GM18858 (cell line): ENCODE data around the gene ZCCHC4.

Source experiments
- ATAC-seq: cut with Tn5 transposase; IDR thresholded peaks from one replicate; pipeline ENCODE4 v1.9.1; 2021; ENCODE audit not compliant: unreplicated experiment

The ZCCHC4 gene

DNA sequence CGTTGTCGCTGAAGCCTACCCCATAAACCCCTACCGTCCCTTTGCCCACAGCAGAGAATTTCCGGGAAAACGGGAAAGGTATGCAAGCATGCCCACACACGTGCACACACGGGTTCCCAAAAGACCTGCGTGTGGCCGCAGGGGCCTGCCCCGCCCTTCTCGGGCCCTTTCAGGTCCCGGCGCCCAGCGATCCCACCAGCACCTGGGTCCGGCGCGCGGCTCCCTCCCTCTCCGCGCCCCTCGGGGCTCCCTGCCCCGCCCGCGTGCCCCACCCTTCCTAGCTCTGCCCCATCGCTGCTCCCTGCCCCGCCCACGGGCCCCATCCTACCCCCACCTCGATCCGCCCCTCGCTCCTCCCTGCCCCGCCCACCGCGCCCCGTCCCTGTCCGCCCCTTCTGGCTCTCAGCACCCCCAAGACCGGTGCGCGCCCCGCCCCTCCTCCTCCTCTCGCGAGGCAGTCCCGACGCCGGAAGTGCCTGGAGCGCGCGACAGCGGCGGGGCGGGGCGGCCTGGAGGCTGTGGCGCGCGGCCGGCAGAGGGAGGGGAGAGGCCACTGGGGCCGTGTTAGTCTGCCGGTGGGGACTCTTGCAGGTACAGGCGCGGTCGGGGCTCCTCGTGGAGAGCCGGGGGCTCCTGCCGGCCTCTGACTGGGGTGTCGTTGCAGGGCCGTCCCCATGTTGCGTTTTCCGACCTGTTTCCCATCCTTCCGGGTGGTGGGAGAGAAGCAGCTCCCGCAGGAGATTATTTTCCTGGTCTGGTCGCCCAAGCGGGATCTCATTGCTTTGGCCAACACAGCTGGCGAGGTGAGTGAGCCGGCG is 64.4 kb downstream of the ZCCHC4 start, which contains the start of gene ANAPC4:
Gene ANAPC4, plus strand, starts transcription at position 510 of the 818 bp plus-strand sequence. Its CDS starts 165 bp downstream, at position 675.
- peak; percentile 82 for ATAC-seq

DNA sequence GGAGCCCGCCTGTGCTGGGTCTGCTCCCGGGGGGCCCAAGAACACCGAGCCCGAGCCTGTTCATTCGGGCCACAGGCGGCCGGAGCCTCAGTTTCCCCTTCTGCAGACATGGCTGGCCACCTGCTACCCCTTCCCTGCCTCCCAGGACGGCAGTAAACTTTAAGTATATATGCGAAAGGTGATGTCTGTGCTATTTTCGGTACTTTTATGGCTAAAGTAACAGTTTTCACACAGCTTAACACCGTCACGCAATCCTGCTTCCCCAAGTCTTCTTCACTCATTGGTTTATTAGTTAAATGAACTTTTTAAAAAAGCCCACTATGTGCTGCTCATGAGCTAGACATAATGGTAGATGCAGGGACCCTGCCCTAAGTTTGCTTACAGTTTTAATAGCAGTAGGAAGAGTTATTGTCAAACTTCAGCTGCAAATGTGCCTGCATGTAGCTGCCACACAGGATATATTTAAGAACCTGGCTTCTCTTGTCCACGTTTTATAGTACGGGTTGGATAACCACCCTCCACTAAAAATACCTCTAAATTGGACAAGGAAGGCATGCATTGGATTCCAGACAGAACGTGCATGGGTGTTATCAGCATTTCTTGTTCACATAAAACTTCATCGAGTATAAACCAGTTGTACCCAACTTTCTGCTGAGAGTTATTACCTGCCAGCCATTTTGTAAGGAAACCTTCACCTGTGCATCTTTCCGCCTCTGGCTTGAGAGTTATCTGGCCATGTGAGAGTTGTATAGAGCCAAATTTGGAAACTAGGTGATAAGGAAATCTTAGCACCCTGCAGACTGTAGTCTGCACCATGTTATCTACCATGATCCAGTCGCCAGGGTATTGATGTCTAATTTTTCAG is 65.2 kb downstream of the ZCCHC4 start:
- ATAC-seq: no peak

DNA sequence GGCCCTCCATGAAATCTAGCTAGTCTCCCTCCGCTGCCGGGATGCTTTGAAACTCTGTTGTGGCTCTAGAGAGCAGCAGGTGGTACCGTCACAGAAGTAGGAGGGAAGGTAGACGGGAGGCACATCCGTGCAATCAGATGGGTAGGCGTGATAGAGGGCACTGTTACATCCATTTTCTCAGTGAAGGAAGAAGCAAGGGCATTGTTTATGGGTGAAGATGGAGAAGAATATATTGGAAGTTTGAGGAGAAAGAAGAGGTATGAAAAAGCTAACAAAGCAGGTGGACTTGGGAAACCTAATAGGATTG is 65.8 kb downstream of the ZCCHC4 start:
- ATAC-seq: no peak

DNA sequence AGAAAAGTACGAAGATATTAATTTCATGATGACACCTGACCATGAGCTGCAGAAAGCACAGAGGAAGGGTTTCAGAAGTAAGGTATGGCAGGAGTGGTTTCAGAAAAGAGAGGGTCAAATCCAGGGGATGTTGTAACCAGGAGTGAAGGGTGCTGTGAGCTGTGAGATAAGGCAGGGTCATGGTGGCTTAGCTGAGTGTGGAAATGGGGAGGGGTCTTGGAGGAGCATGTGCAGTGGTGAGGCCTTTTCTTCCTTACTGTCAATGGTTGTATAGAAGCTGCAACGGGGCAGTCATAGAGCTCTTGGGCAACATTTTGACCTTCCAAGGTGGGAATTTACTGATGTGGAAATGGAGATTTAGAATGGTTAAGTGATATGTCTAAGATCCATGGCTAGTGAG is 67.0 kb downstream of the ZCCHC4 start:
- ATAC-seq: no peak

DNA sequence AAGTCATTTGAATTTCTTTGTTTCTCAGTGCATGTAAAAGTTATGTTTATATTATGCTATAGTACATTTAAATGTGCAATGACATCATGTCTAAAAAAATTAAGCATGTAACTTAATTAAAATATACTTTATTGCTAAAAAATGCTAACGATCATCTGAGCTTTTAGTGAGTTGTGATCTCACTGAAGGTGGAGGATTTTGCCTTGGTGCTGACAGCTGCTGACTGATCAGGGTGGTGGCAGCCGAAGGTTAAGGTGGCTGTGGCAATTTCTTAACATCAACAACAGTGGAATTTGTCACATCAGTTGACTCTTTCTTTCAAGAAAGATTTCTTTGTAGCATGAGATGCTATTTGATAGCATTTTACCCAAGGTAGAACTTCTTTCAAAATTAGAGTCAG is 71.1 kb downstream of the ZCCHC4 start:
- ATAC-seq: no peak

DNA sequence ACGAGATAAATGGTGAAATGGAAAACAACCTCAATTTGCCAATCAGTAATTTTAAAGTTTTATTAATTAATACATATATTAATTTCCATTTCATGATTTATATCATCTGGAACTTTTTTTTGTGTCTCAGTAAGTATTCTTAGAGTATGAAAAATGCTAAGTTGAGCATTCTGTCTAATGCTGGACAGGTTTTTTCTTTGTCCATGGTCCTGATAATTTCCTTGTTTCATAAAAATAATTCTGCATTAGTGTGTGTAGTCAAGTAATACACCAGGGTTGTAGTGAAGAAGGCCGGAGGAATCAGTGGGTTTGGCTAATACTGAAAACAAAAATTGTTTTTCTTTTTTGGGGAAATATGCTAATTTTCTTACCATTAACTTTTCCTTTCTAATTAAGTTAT is 74.4 kb downstream of the ZCCHC4 start:
- no peak for ATAC-seq

DNA sequence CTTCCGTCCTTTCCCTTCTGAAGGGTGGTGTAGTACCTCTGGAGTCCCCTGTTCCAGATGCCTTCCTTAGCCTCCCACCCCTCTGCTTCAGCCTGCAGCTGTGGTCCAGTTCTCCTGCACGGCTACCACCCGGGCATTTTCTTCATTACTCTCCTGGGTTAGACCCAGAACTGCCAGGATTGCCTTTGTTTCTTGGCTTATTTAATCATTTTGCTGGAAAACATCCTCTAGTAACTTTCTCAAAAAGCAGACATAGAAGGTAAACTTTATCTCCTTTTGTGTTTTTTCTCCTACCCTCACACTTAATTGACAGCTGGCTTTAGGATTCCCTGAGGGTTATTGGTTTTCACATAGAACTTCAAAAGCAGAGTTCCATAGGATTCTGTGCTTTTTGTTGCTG is 84.7 kb downstream of the ZCCHC4 start:
- ATAC-seq: no peak

DNA sequence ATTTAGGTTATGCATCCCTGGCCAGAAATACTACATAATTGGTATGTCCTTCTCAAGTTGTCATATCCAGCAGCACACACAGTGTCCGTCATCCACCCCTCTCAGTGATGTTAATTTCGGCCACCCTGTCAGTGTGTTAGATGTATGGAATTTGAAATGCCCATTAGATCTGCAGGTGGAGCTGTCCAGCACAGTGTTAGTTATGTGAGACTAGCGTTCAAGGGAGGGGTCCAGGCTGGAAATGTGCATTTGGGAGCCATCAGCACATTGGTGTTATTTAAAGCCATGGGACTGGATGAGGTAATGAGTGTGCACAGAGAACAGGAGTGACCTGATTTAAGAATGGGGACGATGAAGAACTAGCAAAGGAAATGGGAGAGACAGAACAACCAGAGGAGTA is 86.9 kb downstream of the ZCCHC4 start:
- ATAC-seq: no peak

DNA sequence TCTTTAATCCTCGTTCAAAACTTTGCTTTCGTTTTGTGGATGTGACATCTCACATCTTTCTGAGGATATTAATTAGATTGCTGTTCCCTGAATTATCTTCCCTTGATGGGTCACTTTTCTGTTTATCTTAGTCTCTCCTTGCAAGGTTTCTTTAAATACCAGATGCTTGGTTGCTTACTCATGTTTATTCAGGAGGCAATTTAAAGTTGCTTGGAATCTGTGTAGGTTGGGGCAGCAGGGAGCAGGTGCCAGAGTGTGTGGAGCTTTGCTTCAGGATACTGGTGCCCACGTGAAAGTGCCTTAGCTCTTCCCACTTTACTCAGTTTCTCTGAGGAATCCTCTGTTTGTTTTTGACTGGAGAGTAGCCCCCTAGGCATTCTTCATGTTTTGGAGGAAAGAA is 88.5 kb downstream of the ZCCHC4 start:
- ATAC-seq: no peak

DNA sequence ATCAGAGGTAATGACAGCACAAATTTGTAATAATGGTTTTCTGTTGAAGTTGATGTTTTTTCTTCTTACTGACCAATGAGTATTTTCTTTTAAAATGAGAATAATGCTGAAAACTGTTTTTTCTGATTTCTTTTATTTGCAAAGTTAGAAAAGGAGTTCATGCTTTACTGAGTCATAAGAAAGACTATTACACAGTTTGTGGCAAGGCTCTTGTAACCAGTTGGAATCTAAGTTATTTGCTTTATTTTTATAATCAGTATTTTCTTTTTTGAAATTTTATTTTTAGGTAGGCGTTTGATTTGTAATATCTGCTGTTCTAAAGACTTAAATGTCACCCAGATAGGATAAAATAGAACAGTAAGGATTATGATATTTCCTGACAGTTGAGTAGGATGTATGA is 89.9 kb downstream of the ZCCHC4 start:
- ATAC-seq: no peak

DNA sequence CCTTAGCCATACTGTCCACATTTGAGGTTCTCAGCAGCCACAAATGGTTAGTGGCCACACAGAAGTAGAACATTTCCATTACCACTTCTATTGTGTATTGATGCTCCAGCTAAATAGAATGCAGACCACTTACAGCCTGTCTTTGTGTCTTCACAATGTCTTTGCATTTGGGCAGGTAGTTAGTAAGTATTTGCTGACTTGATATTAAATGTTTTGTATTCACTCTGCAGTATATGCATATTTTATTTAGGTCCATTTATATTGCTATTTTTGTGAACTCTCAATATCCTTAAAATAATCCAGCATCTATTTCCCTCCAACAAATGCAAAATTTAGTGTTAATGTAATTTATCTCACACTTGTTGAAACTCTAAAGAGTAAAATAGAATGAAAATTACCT is 91.1 kb downstream of the ZCCHC4 start:
- ATAC-seq: no peak

DNA sequence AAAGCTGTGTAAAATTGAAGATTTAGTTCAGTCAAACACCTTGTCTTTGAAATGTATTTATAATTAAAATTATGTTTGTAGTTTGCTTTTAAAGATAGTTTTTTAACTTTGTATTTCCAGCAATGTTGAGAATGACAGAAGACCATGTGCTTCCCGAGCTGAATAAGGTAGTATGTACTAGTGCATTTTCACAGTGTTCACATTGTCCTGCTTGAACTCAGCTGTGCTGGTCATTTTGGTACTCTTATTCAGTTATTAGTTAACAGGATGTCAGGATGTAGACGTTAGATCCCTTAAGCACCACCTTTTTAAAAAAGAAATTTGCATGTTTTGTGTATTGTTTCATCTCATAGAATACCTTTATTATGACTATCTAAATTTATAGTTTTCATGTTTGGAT is 92.9 kb downstream of the ZCCHC4 start:
- ATAC-seq: no peak

DNA sequence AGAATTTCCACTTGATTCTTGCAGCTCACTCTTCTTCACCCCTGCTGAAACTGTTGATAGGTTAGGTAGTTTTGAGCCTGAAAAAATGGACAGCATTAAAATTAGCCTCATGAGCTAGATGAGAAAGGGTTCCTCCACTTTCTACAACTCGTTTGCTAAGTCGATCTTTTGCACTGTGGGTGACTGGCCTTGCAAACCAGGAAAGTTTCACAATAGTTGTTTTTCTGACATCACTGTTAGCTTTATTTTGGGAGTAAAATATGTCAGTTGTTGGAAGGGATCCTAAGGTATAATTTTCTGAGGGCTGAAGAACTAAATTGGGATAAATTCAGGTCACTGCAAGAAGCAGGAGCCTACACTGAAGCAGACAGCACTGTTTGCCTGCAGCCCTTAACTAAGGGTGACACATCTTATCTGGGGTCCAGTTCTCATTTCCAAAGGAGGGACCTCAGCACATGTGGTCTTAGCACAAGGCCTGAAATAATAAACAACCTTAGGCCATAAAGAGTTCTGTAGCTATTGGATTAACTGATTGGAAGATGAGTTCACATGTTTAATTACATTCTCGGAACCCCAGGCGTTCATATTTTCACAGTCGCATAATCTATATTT is 93.6 kb downstream of the ZCCHC4 start:
- no peak for ATAC-seq

DNA sequence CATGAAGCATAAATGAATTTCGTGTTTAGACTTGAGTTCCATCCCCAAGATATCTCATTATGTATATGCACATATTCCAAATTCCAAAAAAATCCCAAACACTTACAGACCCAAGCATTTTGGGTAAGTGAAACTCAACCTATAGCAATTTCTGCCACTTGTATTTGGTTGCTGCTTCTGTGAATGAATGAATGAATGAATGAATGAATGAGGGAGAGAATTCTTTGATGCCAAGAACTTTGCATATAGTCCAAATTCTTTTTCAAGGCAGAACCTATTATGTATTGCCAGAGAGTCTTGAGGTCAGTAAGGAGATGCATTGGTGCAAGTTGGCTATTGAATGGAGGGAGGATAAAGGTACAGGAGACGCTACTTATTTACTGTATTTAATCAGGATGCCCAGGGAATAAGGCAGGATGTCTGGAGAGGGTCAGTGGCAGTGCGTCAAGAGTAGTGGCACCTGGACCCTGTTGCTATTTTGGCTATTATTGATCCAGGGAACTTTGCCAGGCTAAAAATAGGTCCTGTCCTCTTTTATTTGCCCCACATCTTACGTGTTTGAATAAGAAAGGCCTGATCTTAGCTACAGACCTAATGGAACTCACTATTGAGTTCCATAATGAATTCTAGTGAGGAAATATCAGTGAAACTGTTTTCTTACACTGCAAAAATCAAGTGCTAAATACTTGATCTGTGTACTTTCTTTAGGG is 98.4 kb downstream of the ZCCHC4 start:
- ATAC-seq: no peak

DNA sequence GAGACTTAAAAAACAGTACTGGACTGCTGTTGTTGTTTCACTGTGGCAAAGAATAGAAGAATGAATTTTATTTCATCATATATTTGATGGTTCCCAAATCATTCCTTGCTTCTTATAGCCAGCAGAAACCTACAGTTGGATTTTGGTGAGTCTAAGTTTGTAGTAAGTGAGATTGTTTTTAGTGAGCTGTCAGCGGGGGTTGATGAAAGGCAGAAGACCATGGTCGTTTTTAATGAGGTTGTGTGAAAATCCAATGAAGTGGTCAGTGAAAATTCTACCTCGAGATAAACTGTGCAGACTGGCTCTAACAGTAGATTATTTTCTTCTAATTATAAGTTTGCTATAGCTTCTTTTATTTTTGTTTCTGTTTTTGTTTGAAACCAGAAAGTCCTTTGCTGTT is 100.7 kb downstream of the ZCCHC4 start:
- no peak for ATAC-seq

DNA sequence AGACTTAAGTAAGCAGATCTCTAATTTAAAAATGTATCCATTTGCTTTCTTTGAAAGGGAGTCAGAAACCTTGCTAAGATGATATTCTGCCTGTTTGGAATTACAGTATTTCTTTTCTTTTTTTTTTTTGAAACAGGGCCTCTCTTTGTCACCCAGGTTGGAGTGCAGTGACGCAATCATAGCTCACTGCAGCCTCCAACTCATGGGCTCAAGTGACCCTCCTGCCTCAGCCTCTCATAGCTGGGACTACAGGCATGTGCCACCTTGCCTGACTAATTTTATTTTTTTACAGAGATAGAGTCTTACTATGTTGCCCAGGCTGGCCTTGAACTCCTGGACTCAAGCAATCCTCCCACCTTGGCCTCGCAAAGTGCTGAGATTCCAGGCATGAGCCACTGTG is 104.4 kb downstream of the ZCCHC4 start:
- no peak for ATAC-seq
